GM21723 (cell line): ENCODE data around the gene OR2A7.
"Not testable (repeated sequence)": the region's sequence is repeated elsewhere in the genome, so short reads cannot be mapped to it uniquely, and the experiment has no call there.

Experiments used
- ATAC-seq: cut with Tn5 transposase; IDR thresholded peaks from one replicate; pipeline ENCODE4 v1.9.1; 2021; ENCODE audit warnings: mild to moderate bottlenecking, moderate library complexity; ENCODE audit not compliant: unreplicated experiment

OR2A7 gene

GRCh38 chr7:144255471-144255897 lies 9.1 kb downstream of the OR2A7 start:
- no peak for ATAC-seq

GRCh38 chr7:144252307-144252706 lies 12.3 kb downstream of the OR2A7 start:
- not testable (repeated sequence) for ATAC-seq

- not testable (repeated sequence) for ATAC-seq
These were observed 16.8 kb downstream of the OR2A7 start for GRCh38 chr7:144247674-144248330.

GRCh38 chr7:144246967-144247366 lies 17.6 kb downstream of the OR2A7 start:
- ATAC-seq: not testable (repeated sequence)

GRCh38 chr7:144245372-144245771 lies 19.2 kb downstream of the OR2A7 start:
- not testable (repeated sequence) for ATAC-seq

GRCh38 chr7:144239365-144239764 lies 25.2 kb downstream of the OR2A7 start, which contains the start of gene OR2A42:
Gene OR2A42 (minus strand): TSS chr7:144239605. CDS start chr7:144232843, 6,762 bp downstream.
- ATAC-seq: not testable (repeated sequence)

GRCh38 chr7:144238530-144239082 lies 26.0 kb downstream of the OR2A7 start:
- ATAC-seq: not testable (repeated sequence)

GRCh38 chr7:144233039-144233438 lies 31.6 kb downstream of the OR2A7 start:
- ATAC-seq: not testable (repeated sequence)

GRCh38 chr7:144231027-144231426 lies 33.6 kb downstream of the OR2A7 start:
- ATAC-seq: not testable (repeated sequence)

GRCh38 chr7:144228810-144229209 lies 35.8 kb downstream of the OR2A7 start:
- ATAC-seq: not testable (repeated sequence)

GRCh38 chr7:144226866-144227265 lies 37.7 kb downstream of the OR2A7 start:
- not testable (repeated sequence) for ATAC-seq

GRCh38 chr7:144223675-144224074 lies 40.9 kb downstream of the OR2A7 start:
- not testable (repeated sequence) for ATAC-seq

- ATAC-seq: not testable (repeated sequence)
These were observed 44.1 kb downstream of the OR2A7 start for GRCh38 chr7:144220531-144220930.

- not testable (repeated sequence) for ATAC-seq
These were observed 45.4 kb downstream of the OR2A7 start for GRCh38 chr7:144219149-144219548.

- not testable (repeated sequence) for ATAC-seq
These were observed 46.0 kb downstream of the OR2A7 start for GRCh38 chr7:144218581-144218980.

GRCh38 chr7:144217200-144217599 lies 47.4 kb downstream of the OR2A7 start:
- ATAC-seq: not testable (repeated sequence)
